ENCODE measurements around the gene KLRD1.
"Not testable (repeated sequence)": the region's sequence is repeated elsewhere in the genome, so short reads cannot be mapped to it uniquely, and the experiment has no call there.

The KLRD1 gene

GRCh38 chr12:10371893-10372535 is 64.3 kb downstream of the KLRD1 start:
- not testable (repeated sequence) for H3K27me3 ChIP-seq (ENCODE audit: low read depth, low read length); H3K27ac ChIP-seq (ENCODE audit: low read length); H3K4me1 ChIP-seq (ENCODE audit: control insufficient read depth in 1 of 2, insufficient read depth in 2 of 2, low read length in 2 of 2); H3K4me3 ChIP-seq (ENCODE audit: low read depth in 1 of 2, low read length in 2 of 2); H3K36me3 ChIP-seq (ENCODE audit: control insufficient read depth in 1 of 2, insufficient read depth in 2 of 2, low read length in 2 of 2); H3K9me3 ChIP-seq (ENCODE audit: control insufficient read depth in 1 of 2, low read length in 2 of 2)

DNA sequence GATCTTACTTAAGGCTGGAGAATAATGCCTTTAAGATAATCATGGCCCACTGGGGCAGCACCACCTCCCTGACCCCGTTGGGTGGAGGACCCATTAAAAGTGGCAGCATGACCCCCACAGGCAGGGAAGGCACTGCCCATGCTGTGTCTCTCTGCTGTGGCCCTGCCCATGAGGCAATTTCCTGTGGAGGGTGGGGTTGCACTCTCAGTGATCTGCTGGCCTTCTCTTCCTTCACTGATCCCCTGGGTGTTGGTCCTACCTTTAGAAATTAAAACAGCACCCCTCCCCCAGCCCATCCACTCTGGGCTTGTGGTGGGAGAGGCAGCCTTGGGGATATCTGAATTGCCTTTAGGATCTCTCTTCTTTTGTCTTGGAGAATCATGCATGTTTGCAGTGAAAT is 64.9 kb downstream of the KLRD1 start:
- Histone ChIP-seq H3K27ac (ENCODE audit: low read length) (no peak overlapping the region), H3K9me3 (ENCODE audit: control insufficient read depth in 1 of 2, low read length in 2 of 2) (no peaks in the 10 kb centered on the region), H3K36me3 (ENCODE audit: control insufficient read depth in 1 of 2, insufficient read depth in 2 of 2, low read length in 2 of 2) (no peaks in the 10 kb centered on the region), H3K4me1 (ENCODE audit: control insufficient read depth in 1 of 2, insufficient read depth in 2 of 2, low read length in 2 of 2) (no peaks in the 10 kb centered on the region), H3K27me3 (ENCODE audit: low read depth, low read length) (no peaks in the 10 kb centered on the region), H3K4me3 (ENCODE audit: low read depth in 1 of 2, low read length in 2 of 2) (no peak overlapping the region)

GRCh38 chr12:10374624-10375018 is 67.0 kb downstream of the KLRD1 start:
- Histone ChIP-seq H3K27me3 (ENCODE audit: low read depth, low read length) (no peaks in the 10 kb centered on the region), H3K4me1 (ENCODE audit: control insufficient read depth in 1 of 2, insufficient read depth in 2 of 2, low read length in 2 of 2) (no peaks in the 10 kb centered on the region), H3K27ac (ENCODE audit: low read length) (no peak overlapping the region), H3K36me3 (ENCODE audit: control insufficient read depth in 1 of 2, insufficient read depth in 2 of 2, low read length in 2 of 2) (no peaks in the 10 kb centered on the region), H3K4me3 (ENCODE audit: low read depth in 1 of 2, low read length in 2 of 2) (no peak overlapping the region), H3K9me3 (ENCODE audit: control insufficient read depth in 1 of 2, low read length in 2 of 2) (no peaks in the 10 kb centered on the region)

GRCh38 chr12:10378737-10379136 is 71.1 kb downstream of the KLRD1 start:
- not testable (repeated sequence) for H3K27me3 ChIP-seq (ENCODE audit: low read depth, low read length); H3K4me3 ChIP-seq (ENCODE audit: low read depth in 1 of 2, low read length in 2 of 2); H3K4me1 ChIP-seq (ENCODE audit: control insufficient read depth in 1 of 2, insufficient read depth in 2 of 2, low read length in 2 of 2); H3K9me3 ChIP-seq (ENCODE audit: control insufficient read depth in 1 of 2, low read length in 2 of 2); H3K27ac ChIP-seq (ENCODE audit: low read length); H3K36me3 ChIP-seq (ENCODE audit: control insufficient read depth in 1 of 2, insufficient read depth in 2 of 2, low read length in 2 of 2)
